Astrocyte (in vitro differentiated cells and primary cell): ENCODE measurements around the gene SLC6A3.

Experiments
- CTCF ChIP-seq: IDR thresholded peaks from 2 replicates; pipeline ENCODE4 v1.5.1; 2011; ENCODE audit warnings: low read depth, mild to moderate bottlenecking, inconsistent platforms, low read length, moderate library complexity; ENCODE audit not compliant: insufficient read depth
- EZH2 ChIP-seq: IDR thresholded peaks from 2 replicates; pipeline ENCODE4 v1.6.1; 2012; ENCODE audit warnings: mild to moderate bottlenecking, low read length, inconsistent platforms; ENCODE audit not compliant: insufficient read depth

- no peak for TF ChIP-seq EZH2
- TF ChIP-seq CTCF = no peak
These were observed 82.1 kb downstream of the SLC6A3 start for GRCh38 chr5:1363160-1363559.
